HL-60 (cell line): ENCODE data around the gene MSRB3.

Experiments
- GABPA ChIP-seq: IDR thresholded peaks from 2 replicates; pipeline ENCODE4 v1.6.1; 2012; ENCODE audit warnings: low read depth
- POLR2AphosphoS5 ChIP-seq: IDR thresholded peaks from 2 replicates; pipeline ENCODE4 v1.6.1; 2012; ENCODE audit warnings: low read depth
- REST ChIP-seq: IDR thresholded peaks from 2 replicates; pipeline ENCODE4 v1.6.1; 2012; ENCODE audit warnings: low read depth; ENCODE audit not compliant: insufficient replicate concordance
- SPI1 ChIP-seq: IDR thresholded peaks from 2 replicates; pipeline ENCODE4 v1.6.1; 2012; ENCODE audit warnings: low read depth, mild to moderate bottlenecking, borderline replicate concordance
- TF ChIP-seq, protein P1 (sequence below): IDR thresholded peaks from one replicate; pipeline ENCODE4 v1.5.1; 2011; ENCODE audit warnings: low read length, control low read depth, inconsistent platforms; ENCODE audit not compliant: insufficient read depth

DNA sequence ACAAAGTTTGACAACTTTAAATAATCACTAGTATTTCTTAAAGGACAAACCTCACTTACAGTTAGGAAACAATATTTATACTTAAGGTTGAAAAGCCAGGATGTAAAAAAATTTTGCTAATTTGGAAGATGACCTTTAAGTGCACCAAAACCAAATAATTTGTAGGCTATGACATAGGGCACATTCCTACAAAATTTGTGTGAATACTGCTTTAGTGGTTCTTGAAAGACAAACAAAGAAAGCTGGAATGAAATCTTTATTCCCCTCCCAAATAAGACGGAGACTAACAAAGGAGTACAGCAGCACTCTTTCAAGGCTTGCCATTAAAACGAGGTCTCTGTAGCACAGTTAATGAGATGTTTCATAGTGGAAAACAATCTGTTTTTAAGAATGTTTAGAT is 45.6 kb downstream of the MSRB3 start:
- TF ChIP-seq GABPA (no peak), REST (no peak), POLR2AphosphoS5 (no peak), SPI1 (no peak)
- TF ChIP-seq, protein P1, sequence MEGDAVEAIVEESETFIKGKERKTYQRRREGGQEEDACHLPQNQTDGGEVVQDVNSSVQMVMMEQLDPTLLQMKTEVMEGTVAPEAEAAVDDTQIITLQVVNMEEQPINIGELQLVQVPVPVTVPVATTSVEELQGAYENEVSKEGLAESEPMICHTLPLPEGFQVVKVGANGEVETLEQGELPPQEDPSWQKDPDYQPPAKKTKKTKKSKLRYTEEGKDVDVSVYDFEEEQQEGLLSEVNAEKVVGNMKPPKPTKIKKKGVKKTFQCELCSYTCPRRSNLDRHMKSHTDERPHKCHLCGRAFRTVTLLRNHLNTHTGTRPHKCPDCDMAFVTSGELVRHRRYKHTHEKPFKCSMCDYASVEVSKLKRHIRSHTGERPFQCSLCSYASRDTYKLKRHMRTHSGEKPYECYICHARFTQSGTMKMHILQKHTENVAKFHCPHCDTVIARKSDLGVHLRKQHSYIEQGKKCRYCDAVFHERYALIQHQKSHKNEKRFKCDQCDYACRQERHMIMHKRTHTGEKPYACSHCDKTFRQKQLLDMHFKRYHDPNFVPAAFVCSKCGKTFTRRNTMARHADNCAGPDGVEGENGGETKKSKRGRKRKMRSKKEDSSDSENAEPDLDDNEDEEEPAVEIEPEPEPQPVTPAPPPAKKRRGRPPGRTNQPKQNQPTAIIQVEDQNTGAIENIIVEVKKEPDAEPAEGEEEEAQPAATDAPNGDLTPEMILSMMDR = no peak
